BLaER1 (cell line): ENCODE results near the gene HOXB9.

Experiments
- H3K27ac ChIP-seq: shearing (Covaris generic); formaldehyde crosslinking; 2 replicates; pipeline ENCODE4 v1.8.1; 2022
- H3K27me3 ChIP-seq: shearing (Covaris generic); formaldehyde crosslinking; 2 replicates; pipeline ENCODE4 v1.8.1; 2022
- H3K36me3 ChIP-seq: shearing (Covaris generic); formaldehyde crosslinking; 2 replicates; pipeline ENCODE4 v1.8.1; 2022
- H3K4me1 ChIP-seq: shearing (Covaris generic); formaldehyde crosslinking; 2 replicates; pipeline ENCODE4 v1.8.1; 2022
- H3K4me2 ChIP-seq: shearing (Covaris generic); formaldehyde crosslinking; 2 replicates; pipeline ENCODE4 v1.8.1; 2022
- H3K4me3 ChIP-seq: shearing (Covaris generic); formaldehyde crosslinking; 2 replicates; pipeline ENCODE4 v1.8.1; 2022
- H3K9ac ChIP-seq: shearing (Covaris generic); formaldehyde crosslinking; 2 replicates; pipeline ENCODE4 v1.8.1; 2022
- H3K9me3 ChIP-seq: shearing (Covaris generic); formaldehyde crosslinking; 2 replicates; pipeline ENCODE4 v1.8.1; 2022
- H4K20me1 ChIP-seq: shearing (Covaris generic); formaldehyde crosslinking; 2 replicates; pipeline ENCODE4 v1.8.1; 2022
- Cebpa-rat ChIP-seq: shearing (Covaris generic); IDR thresholded peaks from 2 replicates; pipeline ENCODE4 v1.8.1; 2022

The HOXB9 gene

DNA sequence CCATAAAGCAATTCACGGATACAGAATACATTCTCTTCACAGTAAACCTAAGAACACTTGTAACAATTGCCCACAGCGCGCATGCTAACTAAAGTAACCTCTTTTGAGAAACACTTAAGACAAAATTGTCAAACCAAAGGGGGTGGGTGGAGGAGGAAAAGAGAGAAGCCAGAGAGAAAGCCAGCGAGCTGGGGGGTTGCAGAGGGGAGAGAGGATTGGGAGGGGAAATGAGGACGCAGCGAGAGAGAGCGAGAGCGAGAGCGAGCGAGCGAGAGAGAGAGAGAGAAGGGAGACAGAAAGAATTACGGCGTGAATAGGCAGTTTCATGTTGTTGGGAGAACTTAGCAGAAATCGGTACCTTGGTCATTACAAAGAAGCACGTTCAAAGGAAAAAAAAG is 13.7 kb downstream of the HOXB9 start:
- Histone ChIP-seq H3K9me3 (peaks cover 8% of the 10 kb centered on the region; the same call in 1 of the 2 replicates), H3K4me1 (no peaks in the 10 kb centered on the region), H3K36me3 (no peaks in the 10 kb centered on the region), H3K27me3 (peaks cover 100% of the 10 kb centered on the region), H3K4me3 (no peak overlapping the region), H3K4me2 (no peak overlapping the region), H3K9ac (no peak overlapping the region), H3K27ac (no peak overlapping the region), H4K20me1 (peaks cover 97% of the 10 kb centered on the region)
- no peak for TF ChIP-seq Cebpa-rat

- Histone ChIP-seq H3K9ac (no peak overlapping the region), H4K20me1 (peaks cover 97% of the 10 kb centered on the region), H3K27me3 (peaks cover 100% of the 10 kb centered on the region), H3K4me3 (no peak overlapping the region), H3K4me1 (no peaks in the 10 kb centered on the region), H3K4me2 (no peak overlapping the region), H3K9me3 (peaks cover 8% of the 10 kb centered on the region; the same call in 1 of the 2 replicates), H3K36me3 (no peaks in the 10 kb centered on the region), H3K27ac (no peak overlapping the region)
- no peak for TF ChIP-seq Cebpa-rat
These were observed 14.3 kb downstream of the HOXB9 start for GRCh38 chr17:48611681-48612455.

- H3K9me3 ChIP-seq: peaks cover 8% of the 10 kb centered on the region; the same call in 1 of the 2 replicates
- H3K4me1 ChIP-seq: no peaks in the 10 kb centered on the region
- peaks cover 97% of the 10 kb centered on the region for H4K20me1 ChIP-seq
- peaks cover 100% of the 10 kb centered on the region for H3K27me3 ChIP-seq
- no peak for TF ChIP-seq Cebpa-rat
- H3K27ac ChIP-seq: no peak overlapping the region
- H3K4me3 ChIP-seq: no peak overlapping the region
- H3K4me2 ChIP-seq: no peak overlapping the region
- no peak overlapping the region for H3K9ac ChIP-seq
- no peaks in the 10 kb centered on the region for H3K36me3 ChIP-seq
These were observed 14.9 kb downstream of the HOXB9 start for GRCh38 chr17:48611213-48611612.

- no peak within 1 kb of the TSS for H3K9ac ChIP-seq
- H3K9me3 ChIP-seq: peaks cover 8% of the 10 kb centered on the region; the same call in 1 of the 2 replicates
- H3K4me1 ChIP-seq: no peaks in the 10 kb centered on the region
- peaks cover 100% of the 10 kb centered on the region for H3K27me3 ChIP-seq
- H3K27ac ChIP-seq: no peak within 1 kb of the TSS
- H4K20me1 ChIP-seq: peaks cover 97% of the 10 kb centered on the region
- no peak for TF ChIP-seq Cebpa-rat
- no peaks in the 10 kb centered on the region for H3K36me3 ChIP-seq
- H3K4me3 ChIP-seq: no peak within 1 kb of the TSS
- H3K4me2 ChIP-seq: no peak within 1 kb of the TSS
These were observed 15.6 kb downstream of the HOXB9 start, which contains the start of gene HOXB7 for GRCh38 chr17:48610282-48611211. TSS of gene HOXB7 (minus strand) at chr17:48611017. CDS start at chr17:48610918, 99 bp downstream.

GRCh38 chr17:48609759-48610281 is 16.3 kb downstream of the HOXB9 start:
- H3K27me3 ChIP-seq: peaks cover 100% of the 10 kb centered on the region
- H3K27ac ChIP-seq: no peak overlapping the region
- H3K36me3 ChIP-seq: no peaks in the 10 kb centered on the region
- no peak overlapping the region for H3K4me3 ChIP-seq
- peaks cover 97% of the 10 kb centered on the region for H4K20me1 ChIP-seq
- H3K4me2 ChIP-seq: no peak overlapping the region
- H3K9ac ChIP-seq: no peak overlapping the region
- no peak for TF ChIP-seq Cebpa-rat
- peaks cover 8% of the 10 kb centered on the region; the same call in 1 of the 2 replicates for H3K9me3 ChIP-seq
- no peaks in the 10 kb centered on the region for H3K4me1 ChIP-seq

DNA sequence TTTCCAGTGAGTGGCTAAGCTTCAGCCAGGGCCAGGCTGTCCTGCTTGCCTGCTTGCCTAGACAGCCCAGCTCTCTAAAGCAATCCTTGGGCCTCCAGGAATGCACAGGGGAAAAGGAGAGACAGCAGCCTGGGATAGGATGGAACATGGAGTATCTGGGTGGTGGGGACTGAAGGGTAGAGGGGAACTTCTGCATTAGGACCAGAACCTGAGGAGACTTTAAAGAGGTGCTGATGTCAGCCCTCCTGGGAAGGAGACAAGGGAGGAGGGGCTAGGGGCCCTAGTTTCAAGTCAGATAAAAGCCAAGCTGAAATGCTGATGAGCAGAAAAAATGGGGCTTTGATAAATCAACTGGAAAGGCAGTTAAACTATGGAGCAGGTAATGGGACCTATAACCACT is 17.1 kb downstream of the HOXB9 start:
- H4K20me1 ChIP-seq: peaks cover 98% of the 10 kb centered on the region
- no peak overlapping the region for H3K27ac ChIP-seq
- H3K27me3 ChIP-seq: peaks cover 100% of the 10 kb centered on the region
- no peaks in the 10 kb centered on the region for H3K4me1 ChIP-seq
- H3K9me3 ChIP-seq: peaks cover 8% of the 10 kb centered on the region; the same call in 1 of the 2 replicates
- no peak overlapping the region for H3K9ac ChIP-seq
- no peak for TF ChIP-seq Cebpa-rat
- no peak overlapping the region for H3K4me2 ChIP-seq
- no peaks in the 10 kb centered on the region for H3K36me3 ChIP-seq
- no peak overlapping the region for H3K4me3 ChIP-seq

- Histone ChIP-seq H3K9ac (no peak overlapping the region), H3K27me3 (peaks cover 100% of the 10 kb centered on the region), H3K36me3 (no peaks in the 10 kb centered on the region), H3K9me3 (peaks cover 8% of the 10 kb centered on the region; the same call in 1 of the 2 replicates), H3K4me2 (no peak overlapping the region), H3K27ac (no peak overlapping the region), H3K4me3 (no peak overlapping the region), H3K4me1 (no peaks in the 10 kb centered on the region), H4K20me1 (peaks cover 98% of the 10 kb centered on the region)
- TF ChIP-seq Cebpa-rat: no peak
These were observed 17.7 kb downstream of the HOXB9 start for GRCh38 chr17:48608494-48608834.

- no peak for TF ChIP-seq Cebpa-rat
- Histone ChIP-seq H4K20me1 (peaks cover 99% of the 10 kb centered on the region), H3K36me3 (no peaks in the 10 kb centered on the region), H3K4me2 (no peak overlapping the region), H3K27ac (no peak overlapping the region), H3K9me3 (peaks cover 8% of the 10 kb centered on the region; the same call in 1 of the 2 replicates), H3K4me3 (no peak overlapping the region), H3K27me3 (peaks cover 100% of the 10 kb centered on the region), H3K9ac (no peak overlapping the region), H3K4me1 (no peaks in the 10 kb centered on the region)
These were observed 19.1 kb downstream of the HOXB9 start for GRCh38 chr17:48606892-48607614.
